DND-41 (cell line): ENCODE data around the gene SLC24A3.

ENCODE experiments used
- EZH2 ChIP-seq: IDR thresholded peaks from 3 replicates; pipeline ENCODE4 v1.6.1; 2012; ENCODE audit warnings: borderline replicate concordance, low read depth, mild to moderate bottlenecking, moderate library complexity, low read length, inconsistent platforms; ENCODE audit not compliant: severe bottlenecking
- TF ChIP-seq, protein P1 (sequence below): IDR thresholded peaks from 2 replicates; pipeline ENCODE4 v1.5.1; 2012; ENCODE audit warnings: borderline replicate concordance, low read length, moderate library complexity, mild to moderate bottlenecking; ENCODE audit not compliant: poor library complexity, severe bottlenecking; ENCODE audit errors: extremely low read depth

DNA sequence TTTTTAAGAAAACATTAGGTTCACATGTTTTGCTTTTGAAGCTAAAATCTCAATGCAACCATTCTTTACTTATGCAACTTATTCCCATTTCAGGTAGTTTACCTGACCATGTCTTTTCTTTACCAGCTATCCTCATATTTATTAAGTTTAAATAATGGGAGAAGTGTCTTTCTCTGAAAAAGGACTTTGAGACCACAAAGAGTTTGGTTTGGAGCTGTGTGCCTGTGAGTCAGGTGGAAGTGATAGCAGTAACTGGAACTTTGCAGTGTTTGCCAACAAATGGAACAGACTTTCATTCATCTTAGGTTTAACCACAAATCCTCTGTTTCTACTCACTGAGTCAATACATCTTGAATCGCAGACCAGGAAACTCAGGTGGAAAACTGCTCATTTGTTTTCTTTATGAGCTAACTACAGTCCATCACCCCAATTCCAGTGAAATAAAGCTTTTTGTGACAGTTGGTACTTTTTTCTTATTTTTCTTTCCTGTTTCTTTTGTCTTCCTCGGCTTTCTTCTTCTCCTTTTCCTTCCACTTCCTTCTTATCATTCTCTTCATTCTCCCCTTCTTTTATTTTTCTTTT, 397.3 kb downstream of the SLC24A3 start:
- no peak for TF ChIP-seq EZH2
- TF ChIP-seq, protein P1, sequence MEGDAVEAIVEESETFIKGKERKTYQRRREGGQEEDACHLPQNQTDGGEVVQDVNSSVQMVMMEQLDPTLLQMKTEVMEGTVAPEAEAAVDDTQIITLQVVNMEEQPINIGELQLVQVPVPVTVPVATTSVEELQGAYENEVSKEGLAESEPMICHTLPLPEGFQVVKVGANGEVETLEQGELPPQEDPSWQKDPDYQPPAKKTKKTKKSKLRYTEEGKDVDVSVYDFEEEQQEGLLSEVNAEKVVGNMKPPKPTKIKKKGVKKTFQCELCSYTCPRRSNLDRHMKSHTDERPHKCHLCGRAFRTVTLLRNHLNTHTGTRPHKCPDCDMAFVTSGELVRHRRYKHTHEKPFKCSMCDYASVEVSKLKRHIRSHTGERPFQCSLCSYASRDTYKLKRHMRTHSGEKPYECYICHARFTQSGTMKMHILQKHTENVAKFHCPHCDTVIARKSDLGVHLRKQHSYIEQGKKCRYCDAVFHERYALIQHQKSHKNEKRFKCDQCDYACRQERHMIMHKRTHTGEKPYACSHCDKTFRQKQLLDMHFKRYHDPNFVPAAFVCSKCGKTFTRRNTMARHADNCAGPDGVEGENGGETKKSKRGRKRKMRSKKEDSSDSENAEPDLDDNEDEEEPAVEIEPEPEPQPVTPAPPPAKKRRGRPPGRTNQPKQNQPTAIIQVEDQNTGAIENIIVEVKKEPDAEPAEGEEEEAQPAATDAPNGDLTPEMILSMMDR: no peak
